GM21717 (cell line): Measurements from ENCODE around the gene CTRB1.

Experiments
- ATAC-seq: cut with Tn5 transposase; IDR thresholded peaks from one replicate; pipeline ENCODE4 v1.9.1; 2021; ENCODE audit warnings: mild to moderate bottlenecking, moderate library complexity; ENCODE audit not compliant: unreplicated experiment

The CTRB1 gene

GRCh38 chr16:75224306-75225082 is 5.7 kb downstream of the CTRB1 start:
- no peak for ATAC-seq

GRCh38 chr16:75225092-75225491 is 6.3 kb downstream of the CTRB1 start:
- no peak for ATAC-seq

- ATAC-seq, result no peak
Observed at GRCh38 chr16:75225678-75226515, 7.1 kb downstream of the CTRB1 start.

GRCh38 chr16:75226550-75227360 is 8.0 kb downstream of the CTRB1 start:
- ATAC-seq, result no peak

- ATAC-seq, result no peak
Observed at GRCh38 chr16:75227361-75228142, 8.8 kb downstream of the CTRB1 start.

- ATAC-seq, result no peak
Observed at GRCh38 chr16:75228143-75228976, 9.6 kb downstream of the CTRB1 start.

- no peak for ATAC-seq
Observed at GRCh38 chr16:75229172-75230031, 10.6 kb downstream of the CTRB1 start.

GRCh38 chr16:75230471-75231110 is 11.8 kb downstream of the CTRB1 start:
- ATAC-seq, result no peak

GRCh38 chr16:75231570-75231969 is 12.8 kb downstream of the CTRB1 start:
- ATAC-seq, result no peak

GRCh38 chr16:75233611-75233938 is 14.8 kb downstream of the CTRB1 start:
- no peak for ATAC-seq

- ATAC-seq, result no peak
Observed at GRCh38 chr16:75234856-75235696, 16.3 kb downstream of the CTRB1 start.

- ATAC-seq, result no peak
Observed at GRCh38 chr16:75235721-75236193, 17.0 kb downstream of the CTRB1 start.

- no peak for ATAC-seq
Observed at GRCh38 chr16:75236232-75236631, 17.4 kb downstream of the CTRB1 start.

GRCh38 chr16:75236736-75237397 is 18.1 kb downstream of the CTRB1 start:
- no peak for ATAC-seq

- ATAC-seq, result no peak
Observed at GRCh38 chr16:75237398-75238131, 18.8 kb downstream of the CTRB1 start.
